ENCODE results near the gene PPP1R12A.
A peak's percentile ranks its signal among the peaks of the same experiment; 100 is the strongest.

Gene PPP1R12A

GRCh38 chr12:79934281-79935020 lies 446 bp downstream of the PPP1R12A start:
- DNase-seq: peak; percentile 34

GRCh38 chr12:79933532-79934264 lies 1.2 kb downstream of the PPP1R12A start:
- DNase-seq: no peak

GRCh38 chr12:79933043-79933442 lies 1.9 kb downstream of the PPP1R12A start:
- DNase-seq: no peak

GRCh38 chr12:79932357-79932756 lies 2.5 kb downstream of the PPP1R12A start:
- DNase-seq: no peak

- no peak for DNase-seq
Measured at GRCh38 chr12:79929065-79929464, 5.8 kb downstream of the PPP1R12A start.

GRCh38 chr12:79927772-79928474 lies 7.0 kb downstream of the PPP1R12A start:
- DNase-seq: peak; percentile 41

- DNase-seq: no peak
Measured at GRCh38 chr12:79926951-79927350, 7.9 kb downstream of the PPP1R12A start.

- DNase-seq: peak; percentile 22
Measured at GRCh38 chr12:79925492-79925891, 9.4 kb downstream of the PPP1R12A start.

- DNase-seq: no peak
Measured at GRCh38 chr12:79921786-79922185, 13.1 kb downstream of the PPP1R12A start.

- DNase-seq: no peak
Measured at GRCh38 chr12:79920421-79921238, 14.3 kb downstream of the PPP1R12A start.

- DNase-seq: no peak
Measured at GRCh38 chr12:79919762-79920161, 15.1 kb downstream of the PPP1R12A start.

GRCh38 chr12:79916826-79917225 lies 18.1 kb downstream of the PPP1R12A start:
- no peak for DNase-seq

- DNase-seq: peak; percentile 51
Measured at GRCh38 chr12:79911889-79912656, 22.8 kb downstream of the PPP1R12A start.

- DNase-seq: no peak
Measured at GRCh38 chr12:79908366-79908765, 26.5 kb downstream of the PPP1R12A start.

- no peak for DNase-seq
Measured at GRCh38 chr12:79901506-79901905, 33.4 kb downstream of the PPP1R12A start.

GRCh38 chr12:79900951-79901350 lies 33.9 kb downstream of the PPP1R12A start:
- DNase-seq: no peak

- DNase-seq: no peak
Measured at GRCh38 chr12:79900199-79900598, 34.7 kb downstream of the PPP1R12A start.

GRCh38 chr12:79897617-79898016 lies 37.3 kb downstream of the PPP1R12A start:
- DNase-seq: peak; percentile 98

GRCh38 chr12:79895804-79896203 lies 39.1 kb downstream of the PPP1R12A start:
- no peak for DNase-seq

GRCh38 chr12:79895071-79895470 lies 39.8 kb downstream of the PPP1R12A start:
- DNase-seq: no peak

GRCh38 chr12:79891506-79892162 lies 43.3 kb downstream of the PPP1R12A start:
- DNase-seq: no peak

Measured in fibroblast of upper back skin (primary cell).